Measurements from ENCODE around the gene WNT4. TPM values are rescaled to one million over a fixed set of nuclear protein-coding genes. Genes with fewer than 3 reads are reported as not detected.
A peak's percentile ranks its signal among the peaks of the same experiment; 100 is the strongest.

WNT4 gene
- polyA plus RNA-seq, 3 donors from 2014 or later: 0.08 TPM; not detected in 2

GRCh38 chr1:22119626-22120468 lies 23.1 kb downstream of the WNT4 start:
- DNase-seq: no peak
- no peak overlapping the region for H3K4me3 Mint-ChIP-seq
- peaks cover 2 to 3% (median 2%) of the 10 kb centered on the region in 3 donors for H3K27me3 Mint-ChIP-seq (ENCODE audit: low read depth in 3 of 3)
- H3K27ac Mint-ChIP-seq: peak overlapping the region in 2 of 6 donors; percentile 3 to 60
- peaks cover 0 to 16% (median 4%) of the 10 kb centered on the region in 3 donors for H3K36me3 Mint-ChIP-seq
- H3K9me3 Mint-ChIP-seq: no peaks in the 10 kb centered on the region
- peaks cover 33 to 51% of the 10 kb centered on the region in 2 donors for H3K4me1 Mint-ChIP-seq

GRCh38 chr1:22118291-22118992 lies 24.5 kb downstream of the WNT4 start:
- Mint-ChIP-seq H3K27me3 (ENCODE audit: low read depth in 3 of 3) (peaks cover 2 to 4% (median 2%) of the 10 kb centered on the region in 3 donors), H3K36me3 (peaks cover 0 to 17% (median 4%) of the 10 kb centered on the region in 3 donors), H3K4me1 (peaks cover 37 to 54% of the 10 kb centered on the region in 2 donors), H3K4me3 (no peak overlapping the region), H3K27ac (peak overlapping the region in 5 of 6 donors; percentile 41 to 84 (median 62)), H3K9me3 (no peaks in the 10 kb centered on the region)
- DNase-seq: no peak

DNA sequence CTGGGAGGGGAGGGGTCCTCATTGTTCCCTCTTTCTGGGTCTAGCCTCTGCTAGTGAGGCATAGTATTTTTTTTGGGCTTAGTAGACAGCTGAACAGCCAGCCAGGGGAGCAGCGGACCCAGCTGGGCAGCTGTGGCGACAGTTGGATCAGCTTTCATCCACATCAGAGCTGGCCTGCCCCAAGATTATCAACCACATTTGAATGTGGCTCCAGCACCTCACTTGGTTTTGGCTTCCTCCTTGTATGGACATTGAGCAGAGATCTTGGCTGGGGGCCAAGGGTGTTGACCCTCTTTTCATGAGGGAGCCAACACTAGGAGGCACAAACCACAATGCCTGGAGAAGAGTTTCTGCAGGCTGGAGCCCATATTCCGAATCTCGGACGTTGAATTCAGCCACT lies 25.0 kb downstream of the WNT4 start:
- no peak for DNase-seq
- Mint-ChIP-seq H3K27me3 (ENCODE audit: low read depth in 3 of 3) (peaks cover 2 to 4% (median 2%) of the 10 kb centered on the region in 3 donors), H3K9me3 (no peaks in the 10 kb centered on the region), H3K4me3 (no peak overlapping the region), H3K36me3 (peaks cover 0 to 17% (median 8%) of the 10 kb centered on the region in 3 donors), H3K4me1 (peaks cover 42 to 60% of the 10 kb centered on the region in 2 donors), H3K27ac (peak overlapping the region; percentile 9 to 78 (median 52))

- no peak overlapping the region for H3K4me3 Mint-ChIP-seq
- no peaks in the 10 kb centered on the region for H3K9me3 Mint-ChIP-seq
- H3K27ac Mint-ChIP-seq: peak overlapping the region in 5 of 6 donors; percentile 27 to 78 (median 70)
- H3K36me3 Mint-ChIP-seq: peaks cover 0 to 17% (median 8%) of the 10 kb centered on the region in 3 donors
- DNase-seq: no peak
- H3K27me3 Mint-ChIP-seq (ENCODE audit: low read depth in 3 of 3): peaks cover 2 to 4% (median 2%) of the 10 kb centered on the region in 3 donors
- H3K4me1 Mint-ChIP-seq: peaks cover 45 to 66% of the 10 kb centered on the region in 2 donors
These were observed 25.7 kb downstream of the WNT4 start for GRCh38 chr1:22117238-22117637.

DNA sequence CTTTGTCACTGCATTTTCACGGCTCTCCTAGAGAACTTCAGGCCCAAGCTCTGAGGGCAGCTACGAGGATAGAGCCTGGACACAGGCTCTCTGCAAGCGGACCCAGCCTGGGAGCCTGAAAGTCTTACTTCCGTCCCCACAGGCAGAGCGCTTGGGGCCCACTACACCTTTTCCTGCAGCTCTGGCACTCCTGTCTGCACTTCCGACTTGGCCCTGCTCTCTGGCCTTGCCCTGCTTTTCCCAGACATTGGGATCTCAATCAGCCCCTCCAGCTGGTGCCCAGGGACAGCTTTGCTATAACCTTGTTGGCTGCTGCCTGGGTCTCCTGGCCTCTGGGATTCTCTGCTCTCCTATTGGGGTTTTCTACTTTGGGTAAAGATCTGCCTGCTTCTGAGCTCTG lies 27.6 kb downstream of the WNT4 start:
- no peak overlapping the region for H3K4me3 Mint-ChIP-seq
- no peak for DNase-seq
- peaks cover 0 to 21% (median 8%) of the 10 kb centered on the region in 3 donors for H3K36me3 Mint-ChIP-seq
- peak overlapping the region in 5 of 6 donors; percentile 18 to 72 (median 48) for H3K27ac Mint-ChIP-seq
- peaks cover 57 to 73% of the 10 kb centered on the region in 2 donors for H3K4me1 Mint-ChIP-seq
- no peaks in the 10 kb centered on the region for H3K9me3 Mint-ChIP-seq
- peaks cover 2% of the 10 kb centered on the region in 3 donors for H3K27me3 Mint-ChIP-seq (ENCODE audit: low read depth in 3 of 3)

DNA sequence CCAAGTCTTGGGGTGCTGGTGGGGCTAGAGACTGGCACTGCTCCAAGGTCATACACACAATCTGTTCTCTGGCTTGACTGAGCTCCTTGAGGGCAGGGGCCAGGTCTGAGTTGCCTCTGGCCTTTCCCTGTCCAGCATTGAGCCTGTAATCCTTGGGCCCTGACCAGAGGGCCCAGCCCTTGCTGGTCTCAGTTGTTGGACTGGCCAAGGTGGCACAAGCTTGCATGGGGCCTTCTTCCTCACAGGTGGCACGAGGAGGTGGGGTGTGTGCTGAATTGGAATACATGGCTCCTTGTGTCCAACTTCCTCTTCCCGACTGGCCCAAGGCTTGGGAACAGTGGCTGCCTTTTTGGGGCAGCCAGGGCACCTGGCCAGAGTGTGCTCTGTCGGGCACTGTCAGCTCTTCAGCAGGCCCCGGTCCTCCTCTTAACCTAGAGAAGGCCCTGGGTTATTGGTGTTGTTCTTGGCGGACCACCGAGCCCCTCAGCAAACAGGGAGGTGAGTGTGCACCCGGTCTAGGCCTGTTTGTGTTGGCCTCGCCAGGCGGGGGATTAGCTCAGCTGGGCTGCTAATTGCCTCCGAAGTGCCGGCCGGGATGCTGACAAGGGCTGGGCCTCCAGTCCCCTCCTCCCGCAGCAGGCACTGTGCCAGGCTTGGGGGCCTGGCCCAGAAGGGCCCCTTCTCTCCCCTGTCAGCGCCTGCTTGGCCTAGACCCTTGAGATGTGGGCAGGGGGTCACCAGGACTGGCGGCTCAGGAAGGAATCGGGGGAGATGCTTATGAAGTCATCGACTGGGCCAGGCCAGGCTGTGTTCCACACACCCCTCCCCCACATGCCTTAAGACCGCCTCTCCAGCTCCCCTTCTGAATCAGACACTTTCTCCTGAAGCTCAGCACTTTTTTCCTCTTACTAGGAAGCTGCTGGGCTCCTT lies 28.5 kb downstream of the WNT4 start:
- no peak overlapping the region for H3K4me3 Mint-ChIP-seq
- DNase-seq: no peak
- H3K27ac Mint-ChIP-seq: peak overlapping the region; percentile 44 to 84 (median 54)
- H3K36me3 Mint-ChIP-seq: peaks cover 0 to 18% (median 6%) of the 10 kb centered on the region in 3 donors
- H3K9me3 Mint-ChIP-seq: no peaks in the 10 kb centered on the region
- peaks cover 2% of the 10 kb centered on the region in 3 donors for H3K27me3 Mint-ChIP-seq (ENCODE audit: low read depth in 3 of 3)
- H3K4me1 Mint-ChIP-seq: peaks cover 64 to 77% of the 10 kb centered on the region in 2 donors

DNA sequence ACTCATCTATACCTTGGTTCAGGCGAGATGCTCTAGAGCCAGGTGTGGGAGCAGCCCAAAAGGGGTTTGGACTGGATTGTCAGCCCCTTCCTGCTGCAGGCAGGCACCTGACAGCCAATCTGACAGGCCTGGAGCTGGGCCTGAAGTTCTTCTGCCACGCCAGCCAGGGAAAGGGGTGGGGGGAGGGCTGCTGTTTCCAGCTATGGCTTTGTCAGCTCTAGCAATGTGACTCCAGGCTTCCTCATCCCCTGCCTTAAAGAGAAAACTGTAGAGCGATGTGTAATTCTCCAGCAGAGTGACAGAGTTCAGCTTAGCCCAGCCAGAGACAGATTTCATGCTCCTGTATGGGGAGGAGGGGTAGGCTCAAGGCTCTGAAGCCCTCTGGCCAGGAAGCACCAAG lies 30.3 kb downstream of the WNT4 start:
- Mint-ChIP-seq H3K4me1 (peaks cover 68 to 80% of the 10 kb centered on the region in 2 donors), H3K27ac (peak overlapping the region; percentile 37 to 81 (median 53)), H3K27me3 (ENCODE audit: low read depth in 3 of 3) (peaks cover 0 to 2% (median 2%) of the 10 kb centered on the region in 3 donors), H3K9me3 (no peaks in the 10 kb centered on the region), H3K36me3 (peaks cover 3 to 16% (median 4%) of the 10 kb centered on the region in 3 donors), H3K4me3 (no peak overlapping the region)
- no peak for DNase-seq

DNA sequence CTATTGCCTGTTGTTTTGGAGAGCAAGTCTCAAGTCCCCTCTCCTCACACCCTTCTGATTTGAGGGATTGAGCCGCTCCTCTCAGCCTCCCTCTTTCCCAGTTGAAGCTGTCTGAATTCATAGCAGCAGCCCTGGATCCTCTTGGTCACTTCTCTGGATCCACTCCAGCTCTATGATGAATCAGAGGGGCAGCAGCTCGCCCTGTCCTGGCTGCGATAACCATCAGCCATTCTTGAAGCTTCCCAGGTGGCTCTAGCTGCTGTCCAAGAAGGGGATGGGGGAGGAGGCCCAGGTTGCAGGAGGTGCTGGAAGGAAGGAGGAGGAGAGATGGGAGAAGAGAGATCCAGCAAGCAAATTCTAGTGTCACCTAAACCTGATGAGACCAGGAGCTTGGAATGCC lies 31.3 kb downstream of the WNT4 start:
- H3K27me3 Mint-ChIP-seq (ENCODE audit: low read depth in 3 of 3): peaks cover 0 to 2% (median 0%) of the 10 kb centered on the region in 3 donors
- H3K36me3 Mint-ChIP-seq: peaks cover 3 to 16% (median 4%) of the 10 kb centered on the region in 3 donors
- no peaks in the 10 kb centered on the region for H3K9me3 Mint-ChIP-seq
- H3K4me3 Mint-ChIP-seq: no peak overlapping the region
- H3K4me1 Mint-ChIP-seq: peaks cover 69 to 78% of the 10 kb centered on the region in 2 donors
- H3K27ac Mint-ChIP-seq: peak overlapping the region in 5 of 6 donors; percentile 45 to 81 (median 75)
- DNase-seq: no peak

GRCh38 chr1:22111115-22111514 lies 31.8 kb downstream of the WNT4 start:
- peaks cover 3 to 16% (median 4%) of the 10 kb centered on the region in 3 donors for H3K36me3 Mint-ChIP-seq
- H3K4me3 Mint-ChIP-seq: no peak overlapping the region
- H3K4me1 Mint-ChIP-seq: peaks cover 69 to 78% of the 10 kb centered on the region in 2 donors
- no peaks in the 10 kb centered on the region for H3K9me3 Mint-ChIP-seq
- H3K27me3 Mint-ChIP-seq (ENCODE audit: low read depth in 3 of 3): peaks cover 0 to 2% (median 0%) of the 10 kb centered on the region in 3 donors
- DNase-seq: no peak
- peak overlapping the region in 5 of 6 donors; percentile 45 to 83 (median 75) for H3K27ac Mint-ChIP-seq

- H3K27ac Mint-ChIP-seq: peak overlapping the region in 4 of 6 donors; percentile 24 to 63 (median 48)
- H3K27me3 Mint-ChIP-seq (ENCODE audit: low read depth in 3 of 3): peaks cover 0 to 3% (median 0%) of the 10 kb centered on the region in 3 donors
- no peaks in the 10 kb centered on the region for H3K9me3 Mint-ChIP-seq
- peak overlapping the region in 1 of 5 donors; percentile 8 for H3K4me3 Mint-ChIP-seq
- no peak for DNase-seq
- H3K4me1 Mint-ChIP-seq: peaks cover 74 to 78% of the 10 kb centered on the region in 2 donors
- peaks cover 3 to 11% (median 4%) of the 10 kb centered on the region in 3 donors for H3K36me3 Mint-ChIP-seq
These were observed 32.9 kb downstream of the WNT4 start for GRCh38 chr1:22110016-22110415.

- no peaks in the 10 kb centered on the region for H3K9me3 Mint-ChIP-seq
- H3K4me1 Mint-ChIP-seq: peaks cover 83 to 89% of the 10 kb centered on the region in 2 donors
- H3K4me3 Mint-ChIP-seq: no peak overlapping the region
- H3K36me3 Mint-ChIP-seq: peaks cover 3 to 8% (median 4%) of the 10 kb centered on the region in 3 donors
- DNase-seq: no peak
- peak overlapping the region; percentile 24 to 72 (median 56) for H3K27ac Mint-ChIP-seq
- peaks cover 0 to 4% (median 0%) of the 10 kb centered on the region in 3 donors for H3K27me3 Mint-ChIP-seq (ENCODE audit: low read depth in 3 of 3)
These were observed 34.4 kb downstream of the WNT4 start for GRCh38 chr1:22108339-22109105.

DNA sequence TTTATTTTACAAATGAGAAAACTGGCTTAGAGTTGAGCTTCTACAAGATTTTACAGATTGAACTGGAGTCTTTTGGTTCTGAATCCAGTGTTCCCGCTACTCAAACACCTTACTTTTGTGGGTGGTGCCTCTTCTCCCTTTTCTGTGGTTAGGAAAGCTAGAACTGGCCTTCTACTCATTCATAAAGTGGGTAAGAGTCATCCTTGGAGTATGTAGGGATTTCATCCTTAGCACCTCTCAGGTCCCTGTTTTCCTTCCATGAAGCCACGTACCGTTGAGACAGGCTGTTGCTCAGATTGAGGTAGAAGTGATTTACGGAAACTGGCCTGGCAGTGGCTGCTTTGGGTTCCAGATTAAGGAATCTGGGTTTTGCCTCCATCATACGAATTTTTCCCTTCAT lies 35.8 kb downstream of the WNT4 start:
- no peaks in the 10 kb centered on the region for H3K9me3 Mint-ChIP-seq
- H3K4me3 Mint-ChIP-seq: no peak overlapping the region
- no peak for DNase-seq
- H3K27me3 Mint-ChIP-seq (ENCODE audit: low read depth in 3 of 3): peaks cover 0 to 4% (median 0%) of the 10 kb centered on the region in 3 donors
- H3K36me3 Mint-ChIP-seq: peaks cover 0 to 8% (median 3%) of the 10 kb centered on the region in 3 donors
- H3K4me1 Mint-ChIP-seq: peaks cover 86 to 89% of the 10 kb centered on the region in 2 donors
- peak overlapping the region; percentile 42 to 91 (median 87) for H3K27ac Mint-ChIP-seq
